Measurements from ENCODE around the gene ABHD18. TPM values are rescaled to one million over a fixed set of nuclear protein-coding genes. Genes with fewer than 3 reads are reported as not detected.
"Not testable (repeated sequence)": the region's sequence is repeated elsewhere in the genome, so short reads cannot be mapped to it uniquely, and the experiment has no call there.

ABHD18 gene
- total RNA-seq, 1 experiment from 2014 or later, result 14.9 TPM

- BruUV-seq (replicated peaks), result no TSS peak
- Mint-ChIP-seq H3K27ac (ENCODE audit: unreplicated experiment) (peak within 1 kb of the TSS; percentile 93), H3K4me1 (ENCODE audit: low read depth, unreplicated experiment) (peaks cover 5% of the 10 kb centered on the region), H3K4me3 (ENCODE audit: unreplicated experiment) (peak within 1 kb of the TSS; percentile 71), H3K9me3 (ENCODE audit: unreplicated experiment) (no peaks in the 10 kb centered on the region), H3K36me3 (ENCODE audit: insufficient read depth, unreplicated experiment) (no peaks in the 10 kb centered on the region), H3K27me3 (ENCODE audit: insufficient read depth, unreplicated experiment) (no peaks in the 10 kb centered on the region)
- POLR2A ChIA-PET, result interaction anchor here (0.7 to 1.9 kb wide), 6 partner anchors 10 to 279 kb away, joined by 3 to 20 read pairs (median 6); partner anchors contain the start of genes ABHD18, HSPA4L, MFSD8 and PGRMC2
- DNase-seq, result peak; percentile 97
- no peak for TF ChIP-seq CTCF (IDR thresholded peaks at IDR 0.05; ENCODE audit: insufficient read depth in 1 of 2, low read depth in 1 of 2, low read length in 1 of 2, severe bottlenecking in 1 of 2, unreplicated experiment in 1 of 2)
- Histone ChIP-seq H3K36me3 (ENCODE audit: control insufficient read depth, insufficient read depth, low read length) (no peaks in the 10 kb centered on the region), H3K27me3 (replicated peaks; ENCODE audit: control insufficient read depth, insufficient read depth, low read length) (no peaks in the 10 kb centered on the region), H3K4me1 (no peaks in the 10 kb centered on the region; the same call in 1 of the 2 replicates), H3K9me3 (no peaks in the 10 kb centered on the region), H3K4me3 (ENCODE audit: low read depth, low read length) (peak within 1 kb of the TSS; percentile 86)
- CTCF ChIA-PET, result interaction anchor here (1.6 to 2.3 kb wide), 2 partner anchors 8 to 96 kb away, joined by 3 to 11 read pairs; partner anchors contain the start of genes ABHD18 and MFSD8
- intact Hi-C loops (cut with micrococcal nuclease; ENCODE audit: unreplicated experiment), result loop anchor here (2.0 to 5.0 kb wide), 4 partner anchors 96 to 1031 kb away; partner anchors contain the start of genes ABHD18, HSPA4L, MFSD8 and PLK4
These were observed 95.7 kb downstream of the ABHD18 start, which contains the start of gene LARP1B for GRCh38 chr4:128060699-128061565. Gene LARP1B, plus strand, starts transcription at chr4:128061312. Its CDS starts 13,640 bp downstream, at chr4:128074952.

- Mint-ChIP-seq H3K36me3 (ENCODE audit: insufficient read depth, unreplicated experiment) (no peaks in the 10 kb centered on the region), H3K27me3 (ENCODE audit: insufficient read depth, unreplicated experiment) (no peaks in the 10 kb centered on the region)
- POLR2A ChIA-PET, result interaction anchor here (0.7 to 1.9 kb wide), 4 partner anchors 55 to 226 kb away, joined by 4 to 20 read pairs (median 6); partner anchors contain the start of genes ABHD18, MFSD8, PGRMC2 and PLK4
These were observed 96.6 kb downstream of the ABHD18 start for GRCh38 chr4:128061566-128062536.

GRCh38 chr4:128066453-128066820 lies 101.2 kb downstream of the ABHD18 start:
- H3K36me3 ChIP-seq (ENCODE audit: control insufficient read depth, insufficient read depth, low read length); H3K4me1 Mint-ChIP-seq (ENCODE audit: low read depth, unreplicated experiment); intact Hi-C loops (cut with micrococcal nuclease; ENCODE audit: unreplicated experiment); BruUV-seq (replicated peaks); H3K4me1 ChIP-seq; DNase-seq; H3K27me3 Mint-ChIP-seq (ENCODE audit: insufficient read depth, unreplicated experiment); H3K4me3 Mint-ChIP-seq (ENCODE audit: unreplicated experiment); H3K9me3 ChIP-seq; H3K27me3 ChIP-seq (replicated peaks; ENCODE audit: control insufficient read depth, insufficient read depth, low read length); H3K9me3 Mint-ChIP-seq (ENCODE audit: unreplicated experiment); CTCF ChIA-PET; H3K36me3 Mint-ChIP-seq (ENCODE audit: insufficient read depth, unreplicated experiment); H3K4me3 ChIP-seq (ENCODE audit: low read depth, low read length); H3K27ac Mint-ChIP-seq (ENCODE audit: unreplicated experiment); POLR2A ChIA-PET: not testable (repeated sequence)

More at GRCh38 chr4:128061566-128062536, 96.6 kb downstream of the ABHD18 start:
- Mint-ChIP-seq H3K4me1 (ENCODE audit: low read depth, unreplicated experiment) (peaks cover 5% of the 10 kb centered on the region), H3K27ac (ENCODE audit: unreplicated experiment) (peak overlapping the region; percentile 3), H3K9me3 (ENCODE audit: unreplicated experiment) (no peaks in the 10 kb centered on the region), H3K4me3 (ENCODE audit: unreplicated experiment) (peak overlapping the region; percentile 71)
- Histone ChIP-seq H3K4me1 (no peaks in the 10 kb centered on the region; the same call in 1 of the 2 replicates), H3K36me3 (ENCODE audit: control insufficient read depth, insufficient read depth, low read length) (no peaks in the 10 kb centered on the region), H3K4me3 (ENCODE audit: low read depth, low read length) (peak overlapping the region; percentile 86), H3K9me3 (no peaks in the 10 kb centered on the region), H3K27me3 (replicated peaks; ENCODE audit: control insufficient read depth, insufficient read depth, low read length) (no peaks in the 10 kb centered on the region)
- intact Hi-C loops (cut with micrococcal nuclease; ENCODE audit: unreplicated experiment), result loop anchor here (2.0 to 5.0 kb wide), 5 partner anchors 97 to 1030 kb away; partner anchors contain the start of genes ABHD18, HSPA4L, MFSD8 and PGRMC2
- no TSS peak for BruUV-seq (replicated peaks)
- DNase-seq, result peak; percentile 71 to 75
- CTCF ChIA-PET, result interaction anchor here (2.3 kb wide), 1 partner anchor 97 kb away, joined by 11 read pairs; the partner anchor contains the start of genes ABHD18 and MFSD8
- TF ChIP-seq CTCF (IDR thresholded peaks at IDR 0.05; ENCODE audit: insufficient read depth in 1 of 2, low read depth in 1 of 2, low read length in 1 of 2, severe bottlenecking in 1 of 2, unreplicated experiment in 1 of 2), result peak in 1 of 2 experiments; percentile 22

All from Caco-2 (cell line).